Panc1 (cell line): ENCODE results near the gene MYLK.

Experiments
- POLR2AphosphoS5 ChIP-seq: IDR thresholded peaks from 2 replicates; pipeline ENCODE4 v1.6.1; 2012; ENCODE audit warnings: mild to moderate bottlenecking, low read depth, low read length, moderate library complexity
- TF ChIP-seq, protein P1 (sequence below): fragments of 450-650 bp; IDR thresholded peaks from 2 replicates; pipeline ENCODE4 v1.5.1; 2017; ENCODE audit warnings: mild to moderate bottlenecking
- TF ChIP-seq, protein P2 (sequence below), 2 experiments: IDR thresholded peaks; 2 replicates each; pipeline ENCODE4 v1.6.1; 2011 to 2012; ENCODE audit warnings: low read depth in 2 of 2, control low read depth in 1 of 2, low read length in 1 of 2, mild to moderate bottlenecking in 1 of 2, moderate library complexity in 1 of 2; ENCODE audit not compliant: insufficient read depth in 1 of 2

DNA sequence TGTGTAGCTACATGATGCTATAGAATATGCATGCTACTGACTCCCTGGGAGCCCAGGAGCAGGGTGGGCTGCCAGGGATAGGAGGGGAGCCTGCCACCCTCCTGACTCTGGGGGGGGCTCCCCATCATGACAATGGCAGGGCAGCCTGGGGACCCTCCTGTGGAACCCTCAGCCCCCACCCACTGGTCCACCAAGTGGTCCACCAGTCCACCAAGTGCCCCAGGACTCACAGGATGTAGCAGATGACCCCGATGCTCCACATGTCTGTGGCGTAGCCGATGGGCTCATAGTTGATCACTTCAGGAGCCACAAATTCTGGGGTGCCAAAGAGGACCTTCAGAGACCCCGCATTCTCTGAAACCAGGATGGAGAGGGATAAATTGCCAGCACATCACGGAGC is 246.3 kb downstream of the MYLK start:
- TF ChIP-seq, protein P1, sequence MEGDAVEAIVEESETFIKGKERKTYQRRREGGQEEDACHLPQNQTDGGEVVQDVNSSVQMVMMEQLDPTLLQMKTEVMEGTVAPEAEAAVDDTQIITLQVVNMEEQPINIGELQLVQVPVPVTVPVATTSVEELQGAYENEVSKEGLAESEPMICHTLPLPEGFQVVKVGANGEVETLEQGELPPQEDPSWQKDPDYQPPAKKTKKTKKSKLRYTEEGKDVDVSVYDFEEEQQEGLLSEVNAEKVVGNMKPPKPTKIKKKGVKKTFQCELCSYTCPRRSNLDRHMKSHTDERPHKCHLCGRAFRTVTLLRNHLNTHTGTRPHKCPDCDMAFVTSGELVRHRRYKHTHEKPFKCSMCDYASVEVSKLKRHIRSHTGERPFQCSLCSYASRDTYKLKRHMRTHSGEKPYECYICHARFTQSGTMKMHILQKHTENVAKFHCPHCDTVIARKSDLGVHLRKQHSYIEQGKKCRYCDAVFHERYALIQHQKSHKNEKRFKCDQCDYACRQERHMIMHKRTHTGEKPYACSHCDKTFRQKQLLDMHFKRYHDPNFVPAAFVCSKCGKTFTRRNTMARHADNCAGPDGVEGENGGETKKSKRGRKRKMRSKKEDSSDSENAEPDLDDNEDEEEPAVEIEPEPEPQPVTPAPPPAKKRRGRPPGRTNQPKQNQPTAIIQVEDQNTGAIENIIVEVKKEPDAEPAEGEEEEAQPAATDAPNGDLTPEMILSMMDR, result no peak
- TF ChIP-seq, protein P2, sequence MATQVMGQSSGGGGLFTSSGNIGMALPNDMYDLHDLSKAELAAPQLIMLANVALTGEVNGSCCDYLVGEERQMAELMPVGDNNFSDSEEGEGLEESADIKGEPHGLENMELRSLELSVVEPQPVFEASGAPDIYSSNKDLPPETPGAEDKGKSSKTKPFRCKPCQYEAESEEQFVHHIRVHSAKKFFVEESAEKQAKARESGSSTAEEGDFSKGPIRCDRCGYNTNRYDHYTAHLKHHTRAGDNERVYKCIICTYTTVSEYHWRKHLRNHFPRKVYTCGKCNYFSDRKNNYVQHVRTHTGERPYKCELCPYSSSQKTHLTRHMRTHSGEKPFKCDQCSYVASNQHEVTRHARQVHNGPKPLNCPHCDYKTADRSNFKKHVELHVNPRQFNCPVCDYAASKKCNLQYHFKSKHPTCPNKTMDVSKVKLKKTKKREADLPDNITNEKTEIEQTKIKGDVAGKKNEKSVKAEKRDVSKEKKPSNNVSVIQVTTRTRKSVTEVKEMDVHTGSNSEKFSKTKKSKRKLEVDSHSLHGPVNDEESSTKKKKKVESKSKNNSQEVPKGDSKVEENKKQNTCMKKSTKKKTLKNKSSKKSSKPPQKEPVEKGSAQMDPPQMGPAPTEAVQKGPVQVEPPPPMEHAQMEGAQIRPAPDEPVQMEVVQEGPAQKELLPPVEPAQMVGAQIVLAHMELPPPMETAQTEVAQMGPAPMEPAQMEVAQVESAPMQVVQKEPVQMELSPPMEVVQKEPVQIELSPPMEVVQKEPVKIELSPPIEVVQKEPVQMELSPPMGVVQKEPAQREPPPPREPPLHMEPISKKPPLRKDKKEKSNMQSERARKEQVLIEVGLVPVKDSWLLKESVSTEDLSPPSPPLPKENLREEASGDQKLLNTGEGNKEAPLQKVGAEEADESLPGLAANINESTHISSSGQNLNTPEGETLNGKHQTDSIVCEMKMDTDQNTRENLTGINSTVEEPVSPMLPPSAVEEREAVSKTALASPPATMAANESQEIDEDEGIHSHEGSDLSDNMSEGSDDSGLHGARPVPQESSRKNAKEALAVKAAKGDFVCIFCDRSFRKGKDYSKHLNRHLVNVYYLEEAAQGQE (IDR thresholded peaks at IDR 0.05; ENCODE audit: insufficient read depth in 1 of 2, low read depth in 2 of 2, low read length in 1 of 2), result no peak
- TF ChIP-seq POLR2AphosphoS5, result no peak
